ENCODE results near the gene THEM4.
A peak's percentile ranks its signal among the peaks of the same experiment; 100 is the strongest.
"Not testable (repeated sequence)": the region's sequence is repeated elsewhere in the genome, so short reads cannot be mapped to it uniquely, and the experiment has no call there.

Gene THEM4

DNA sequence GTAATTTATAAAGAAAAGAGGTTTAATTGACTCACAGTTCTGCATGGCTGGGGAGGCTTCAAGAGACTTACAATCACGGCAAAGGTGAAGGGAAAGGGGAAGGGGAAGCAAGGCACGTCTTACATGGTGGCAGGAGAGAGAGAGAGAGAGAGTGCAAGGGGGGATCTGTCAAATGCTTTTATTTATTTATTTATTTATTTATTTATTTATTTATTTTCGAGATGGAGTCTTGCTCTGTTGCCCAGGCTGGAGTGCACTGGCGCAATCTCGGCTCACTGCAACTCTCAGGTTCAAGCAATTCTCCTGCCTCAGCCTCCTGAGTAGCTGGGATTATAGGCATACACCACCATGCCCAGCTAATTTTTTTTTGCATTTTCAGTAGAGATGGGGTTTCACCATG lies 26.4 kb downstream of the THEM4 start:
- not testable (repeated sequence) for H3K9me3 Mint-ChIP-seq; H3K27me3 Mint-ChIP-seq; H3K4me1 Mint-ChIP-seq; H3K4me3 Mint-ChIP-seq; H3K36me3 Mint-ChIP-seq (ENCODE audit: insufficient read depth); DNase-seq (ENCODE audit: low spot score in 2 of 2); H3K27ac Mint-ChIP-seq (ENCODE audit: low read depth); ATAC-seq (replicated peaks; ENCODE audit: extremely low read depth, poor library complexity, severe bottlenecking)

- no peak for ATAC-seq (replicated peaks; ENCODE audit: extremely low read depth, poor library complexity, severe bottlenecking)
- H3K27me3 Mint-ChIP-seq, result no peaks in the 10 kb centered on the region
- H3K36me3 Mint-ChIP-seq (ENCODE audit: insufficient read depth), result peaks cover 9% of the 10 kb centered on the region
- no peak overlapping the region for H3K4me3 Mint-ChIP-seq
- DNase-seq (ENCODE audit: low spot score in 2 of 2), result no peak
- no peak overlapping the region for H3K27ac Mint-ChIP-seq (ENCODE audit: low read depth)
- no peaks in the 10 kb centered on the region for H3K9me3 Mint-ChIP-seq
- H3K4me1 Mint-ChIP-seq, result peaks cover 6% of the 10 kb centered on the region
Measured at GRCh38 chr1:151882466-151882865, 26.8 kb downstream of the THEM4 start.

DNA sequence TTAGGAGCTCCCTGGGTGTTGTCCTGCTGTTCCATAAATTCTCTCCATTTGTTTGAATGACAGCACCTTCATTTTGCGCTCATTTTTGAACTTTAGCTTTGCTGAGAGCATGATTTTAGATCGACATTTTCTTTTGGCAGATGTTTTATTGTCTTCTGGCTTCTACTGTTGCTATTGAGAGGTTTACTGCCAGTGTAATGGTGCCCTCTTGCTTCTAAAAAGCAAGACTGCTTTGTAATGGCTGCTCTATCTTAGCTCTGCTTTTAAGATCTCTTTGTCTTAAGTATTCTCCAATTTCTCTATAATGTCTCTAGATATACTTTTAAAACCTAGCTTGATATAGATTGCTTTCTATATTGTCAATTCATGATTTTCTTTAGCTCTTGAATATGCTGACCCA lies 27.8 kb downstream of the THEM4 start:
- peak overlapping the region; percentile 65 for H3K27ac Mint-ChIP-seq (ENCODE audit: low read depth)
- peaks cover 9% of the 10 kb centered on the region for H3K36me3 Mint-ChIP-seq (ENCODE audit: insufficient read depth)
- no peak overlapping the region for H3K4me3 Mint-ChIP-seq

DNA sequence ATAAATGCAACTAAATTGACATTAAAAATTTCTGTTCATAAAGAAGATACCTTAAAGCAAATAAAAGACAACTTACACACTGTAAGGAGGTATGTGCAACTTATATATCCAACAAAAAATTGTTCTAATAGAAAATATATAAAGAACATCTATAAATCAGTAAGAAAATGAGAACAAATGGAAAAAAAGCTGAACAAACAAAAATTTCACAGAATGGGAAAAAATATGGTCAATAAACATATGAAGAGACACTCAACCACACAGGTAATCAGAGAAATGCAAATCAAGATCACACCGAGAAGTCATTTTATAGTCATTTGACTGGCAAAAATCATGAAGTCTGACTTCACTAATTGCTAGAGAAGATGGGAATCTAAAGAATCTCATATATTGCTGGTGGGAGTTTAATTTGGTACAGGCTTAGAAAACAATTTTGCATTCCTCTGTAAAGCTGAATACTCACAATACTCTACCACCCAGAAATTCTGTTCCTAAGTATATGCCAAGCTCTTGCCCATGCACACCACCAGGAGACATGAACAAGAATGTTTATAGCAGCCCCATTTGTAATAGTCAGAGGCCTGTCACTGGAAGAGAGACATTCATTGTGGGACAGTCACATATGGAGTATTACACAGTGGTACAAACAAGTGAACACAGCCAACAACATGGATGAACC lies 33.8 kb downstream of the THEM4 start:
- peaks cover 9% of the 10 kb centered on the region for H3K4me1 Mint-ChIP-seq
- peaks cover 10% of the 10 kb centered on the region for H3K36me3 Mint-ChIP-seq (ENCODE audit: insufficient read depth)
- H3K27me3 Mint-ChIP-seq, result no peaks in the 10 kb centered on the region
- ATAC-seq (replicated peaks; ENCODE audit: extremely low read depth, poor library complexity, severe bottlenecking) (no peak), DNase-seq (ENCODE audit: low spot score in 2 of 2) (no peak)
- peak overlapping the region; percentile 26 for H3K27ac Mint-ChIP-seq (ENCODE audit: low read depth)
- H3K4me3 Mint-ChIP-seq, result no peak overlapping the region
- no peaks in the 10 kb centered on the region for H3K9me3 Mint-ChIP-seq

More for the DNA sequence above, 27.8 kb downstream of the THEM4 start:
- Mint-ChIP-seq H3K27me3 (no peaks in the 10 kb centered on the region), H3K9me3 (no peaks in the 10 kb centered on the region), H3K4me1 (peaks cover 6% of the 10 kb centered on the region)
- DNase-seq (ENCODE audit: low spot score in 2 of 2) (no peak), ATAC-seq (replicated peaks; ENCODE audit: extremely low read depth, poor library complexity, severe bottlenecking) (no peak)

DNA sequence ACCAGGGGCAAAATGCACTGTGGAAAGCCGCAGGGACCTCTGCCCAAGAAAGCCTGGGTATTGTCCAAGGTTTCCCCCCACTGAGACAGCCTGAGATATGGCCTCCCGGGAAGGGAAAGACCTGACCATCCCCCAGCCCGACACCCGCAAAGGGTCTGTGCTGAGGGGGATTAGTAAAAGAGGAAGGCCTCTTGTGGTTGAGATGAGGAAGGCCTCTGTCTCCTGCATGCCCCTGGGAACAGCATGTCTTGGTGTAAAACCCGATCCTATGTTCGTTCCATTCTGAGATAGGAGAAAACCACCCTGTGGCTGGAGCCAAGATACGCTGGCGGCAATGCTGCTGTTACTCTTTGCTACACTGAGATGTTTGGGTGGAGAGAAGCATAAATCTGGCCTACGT lies 36.5 kb downstream of the THEM4 start:
- not testable (repeated sequence) for DNase-seq (ENCODE audit: low spot score in 2 of 2); H3K4me1 Mint-ChIP-seq; H3K27me3 Mint-ChIP-seq; H3K36me3 Mint-ChIP-seq (ENCODE audit: insufficient read depth); H3K4me3 Mint-ChIP-seq; ATAC-seq (replicated peaks; ENCODE audit: extremely low read depth, poor library complexity, severe bottlenecking); H3K9me3 Mint-ChIP-seq
- H3K27ac Mint-ChIP-seq (ENCODE audit: low read depth), result peak overlapping the region; percentile 52

GRCh38 chr1:151871284-151872030 lies 37.9 kb downstream of the THEM4 start:
- Mint-ChIP-seq H3K9me3 (no peaks in the 10 kb centered on the region), H3K4me3 (no peak overlapping the region), H3K27me3 (no peaks in the 10 kb centered on the region), H3K27ac (ENCODE audit: low read depth) (no peak overlapping the region), H3K36me3 (ENCODE audit: insufficient read depth) (peaks cover 3% of the 10 kb centered on the region), H3K4me1 (peaks cover 9% of the 10 kb centered on the region)
- ATAC-seq (replicated peaks; ENCODE audit: extremely low read depth, poor library complexity, severe bottlenecking) (no peak), DNase-seq (ENCODE audit: low spot score in 2 of 2) (no peak)

- H3K9me3 Mint-ChIP-seq, result no peaks in the 10 kb centered on the region
- H3K4me3 Mint-ChIP-seq, result no peak overlapping the region
- ATAC-seq (replicated peaks; ENCODE audit: extremely low read depth, poor library complexity, severe bottlenecking), result no peak
Measured at GRCh38 chr1:151868486-151868885, 40.8 kb downstream of the THEM4 start.

GRCh38 chr1:151867765-151868411 lies 41.4 kb downstream of the THEM4 start:
- DNase-seq (ENCODE audit: low spot score in 2 of 2) (no peak), ATAC-seq (replicated peaks; ENCODE audit: extremely low read depth, poor library complexity, severe bottlenecking) (no peak)
- Mint-ChIP-seq H3K9me3 (no peaks in the 10 kb centered on the region), H3K4me3 (no peak overlapping the region), H3K27ac (ENCODE audit: low read depth) (no peak overlapping the region), H3K4me1 (no peaks in the 10 kb centered on the region), H3K36me3 (ENCODE audit: insufficient read depth) (no peaks in the 10 kb centered on the region), H3K27me3 (no peaks in the 10 kb centered on the region)

More at GRCh38 chr1:151868486-151868885, 40.8 kb downstream of the THEM4 start:
- Mint-ChIP-seq H3K27me3 (no peaks in the 10 kb centered on the region), H3K4me1 (no peaks in the 10 kb centered on the region), H3K27ac (ENCODE audit: low read depth) (no peak overlapping the region), H3K36me3 (ENCODE audit: insufficient read depth) (peaks cover 3% of the 10 kb centered on the region)
- DNase-seq (ENCODE audit: low spot score in 2 of 2), result no peak

GRCh38 chr1:151867321-151867720 lies 42.0 kb downstream of the THEM4 start:
- H3K27ac Mint-ChIP-seq (ENCODE audit: low read depth), result no peak overlapping the region
- no peaks in the 10 kb centered on the region for H3K36me3 Mint-ChIP-seq (ENCODE audit: insufficient read depth)
- ATAC-seq (replicated peaks; ENCODE audit: extremely low read depth, poor library complexity, severe bottlenecking), result no peak
- H3K27me3 Mint-ChIP-seq, result no peaks in the 10 kb centered on the region
- no peak for DNase-seq (ENCODE audit: low spot score in 2 of 2)
- no peaks in the 10 kb centered on the region for H3K9me3 Mint-ChIP-seq
- no peak overlapping the region for H3K4me3 Mint-ChIP-seq
- no peaks in the 10 kb centered on the region for H3K4me1 Mint-ChIP-seq

DNA sequence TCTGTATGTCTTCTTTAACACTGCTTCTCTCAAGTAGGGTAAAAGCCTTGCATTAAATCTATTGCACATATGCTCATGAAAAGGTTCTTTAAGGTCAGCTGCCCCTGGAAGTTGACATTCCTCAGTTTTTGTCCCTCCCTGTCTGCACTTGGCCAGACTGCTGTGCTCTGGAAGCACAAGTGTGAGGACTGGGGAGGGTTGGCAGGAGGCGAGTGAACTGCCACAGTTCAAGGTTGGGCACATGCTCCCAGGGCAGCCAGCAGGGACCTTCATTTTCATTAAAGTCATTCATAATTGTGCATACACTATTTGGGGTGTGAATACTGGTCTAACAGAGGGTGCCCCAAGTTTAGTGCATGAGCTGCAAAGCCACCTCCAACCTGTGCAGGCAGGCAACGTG lies 44.9 kb downstream of the THEM4 start:
- Mint-ChIP-seq H3K9me3 (no peaks in the 10 kb centered on the region), H3K36me3 (ENCODE audit: insufficient read depth) (no peaks in the 10 kb centered on the region), H3K27me3 (no peaks in the 10 kb centered on the region), H3K27ac (ENCODE audit: low read depth) (no peak overlapping the region), H3K4me3 (no peak overlapping the region), H3K4me1 (no peaks in the 10 kb centered on the region)
- ATAC-seq (replicated peaks; ENCODE audit: extremely low read depth, poor library complexity, severe bottlenecking) (no peak), DNase-seq (ENCODE audit: low spot score in 2 of 2) (no peak)

- no peaks in the 10 kb centered on the region for H3K27me3 Mint-ChIP-seq
Measured at GRCh38 chr1:151862604-151863003, 46.7 kb downstream of the THEM4 start.

GRCh38 chr1:151860504-151861187 lies 48.7 kb downstream of the THEM4 start:
- Mint-ChIP-seq H3K9me3 (no peaks in the 10 kb centered on the region), H3K4me3 (no peak overlapping the region), H3K4me1 (no peaks in the 10 kb centered on the region), H3K27ac (ENCODE audit: low read depth) (no peak overlapping the region), H3K36me3 (ENCODE audit: insufficient read depth) (no peaks in the 10 kb centered on the region), H3K27me3 (no peaks in the 10 kb centered on the region)
- DNase-seq (ENCODE audit: low spot score in 2 of 2) (no peak), ATAC-seq (replicated peaks; ENCODE audit: extremely low read depth, poor library complexity, severe bottlenecking) (no peak)

More at GRCh38 chr1:151862604-151863003, 46.7 kb downstream of the THEM4 start:
- Mint-ChIP-seq H3K9me3 (no peaks in the 10 kb centered on the region), H3K36me3 (ENCODE audit: insufficient read depth) (no peaks in the 10 kb centered on the region), H3K27ac (ENCODE audit: low read depth) (no peak overlapping the region), H3K4me1 (no peaks in the 10 kb centered on the region), H3K4me3 (no peak overlapping the region)
- no peak for ATAC-seq (replicated peaks; ENCODE audit: extremely low read depth, poor library complexity, severe bottlenecking)
- DNase-seq (ENCODE audit: low spot score in 2 of 2), result no peak
